Naive B cell (primary cell): ENCODE data around the gene FGF22. TPM values are rescaled to one million over a fixed set of nuclear protein-coding genes. Genes with fewer than 3 reads are reported as not detected.
A peak's percentile ranks its signal among the peaks of the same experiment; 100 is the strongest.

Experiments used
- ATAC-seq, 2 donors: fragments of 150-1000 bp; cut with Tn5 transposase; 2 replicates each; pipeline ENCODE4 v1.10.0; 2021; ENCODE audit warnings: low read depth in 2 of 2, mild to moderate bottlenecking in 2 of 2, moderate library complexity in 2 of 2
- DNase-seq: peaks from one replicate; pipeline ENCODE4 v3.0.0; 2022
- H3K27ac Mint-ChIP-seq, 6 donors: one replicate each; pipeline ENCODE4 v1.8.0; 2020 to 2022; ENCODE audit warnings: mild to moderate bottlenecking in 6 of 6, mixed read lengths in 6 of 6, moderate library complexity in 5 of 6, inconsistent platforms in 2 of 6
- H3K27me3 Mint-ChIP-seq, 3 donors: one replicate each; pipeline ENCODE4 v1.8.0; 2021 to 2022; ENCODE audit warnings: mixed read lengths in 3 of 3, mild to moderate bottlenecking in 1 of 3
- H3K36me3 Mint-ChIP-seq, 2 donors: one replicate each; pipeline ENCODE4 v1.8.0; 2020 to 2022; ENCODE audit warnings: mixed read lengths in 2 of 2, inconsistent platforms in 1 of 2, mild to moderate bottlenecking in 1 of 2
- H3K4me1 Mint-ChIP-seq, 3 donors: one replicate each; pipeline ENCODE4 v1.8.0; 2020 to 2022; ENCODE audit warnings: mixed read lengths in 3 of 3, inconsistent platforms in 1 of 3, mild to moderate bottlenecking in 1 of 3, moderate library complexity in 1 of 3
- H3K4me3 Mint-ChIP-seq, 8 donors: one replicate each; pipeline ENCODE4 v1.8.0; 2020 to 2022; ENCODE audit warnings: mild to moderate bottlenecking in 8 of 8, mixed read lengths in 8 of 8, moderate library complexity in 8 of 8, inconsistent platforms in 2 of 8
- H3K9me3 Mint-ChIP-seq, 7 donors: one replicate each; pipeline ENCODE4 v1.8.0; 2020 to 2022; ENCODE audit warnings: mixed read lengths in 7 of 7, mild to moderate bottlenecking in 5 of 7, inconsistent platforms in 2 of 7, moderate library complexity in 1 of 7
- polyA plus RNA-seq, 6 donors: library from polyadenylated mRNA; unstranded; fragments of 300-500 nt; fragmentation: Illumina TruSeq; gene quantifications; one replicate each; pipeline ENCODE4 v1.2.3, GENCODE V29; 2021; ENCODE audit warnings: low read depth in 6 of 6

FGF22 gene
- not detected for polyA plus RNA-seq

GRCh38 chr19:639253-640160, at the start of gene FGF22:
Gene FGF22, plus strand, starts transcription at chr19:639879. Its CDS starts 47 bp downstream, at chr19:639926.
- DNase-seq, result peak; percentile 81
- Mint-ChIP-seq H3K27ac (peak within 1 kb of the TSS in 4 of 6 donors; percentile 24 to 98 (median 80)), H3K27me3 (no peaks in the 10 kb centered on the region), H3K9me3 (no peaks in the 10 kb centered on the region), H3K4me3 (peak within 1 kb of the TSS; percentile 74 to 90 (median 86)), H3K4me1 (peaks cover 10 to 12% (median 12%) of the 10 kb centered on the region in 3 donors), H3K36me3 (no peaks in the 10 kb centered on the region)
- peak; percentile 89 for ATAC-seq

- Mint-ChIP-seq H3K36me3 (no peaks in the 10 kb centered on the region), H3K4me3 (peak overlapping the region in 4 of 8 donors; percentile 35 to 57 (median 48)), H3K4me1 (peaks cover 2 to 7% (median 5%) of the 10 kb centered on the region in 3 donors), H3K9me3 (no peaks in the 10 kb centered on the region), H3K27me3 (peaks cover 4 to 61% (median 18%) of the 10 kb centered on the region in 3 donors), H3K27ac (no peak overlapping the region)
- peak; percentile 43 to 50 for ATAC-seq
- peak; percentile 28 for DNase-seq
Observed at GRCh38 chr19:590396-590745, 49.3 kb upstream of the FGF22 start.

GRCh38 chr19:590750-591098, 49.0 kb upstream of the FGF22 start:
- Mint-ChIP-seq H3K4me3 (no peak overlapping the region), H3K4me1 (peaks cover 2 to 7% (median 5%) of the 10 kb centered on the region in 3 donors), H3K27ac (no peak overlapping the region), H3K36me3 (no peaks in the 10 kb centered on the region), H3K9me3 (no peaks in the 10 kb centered on the region), H3K27me3 (peaks cover 4 to 62% (median 21%) of the 10 kb centered on the region in 3 donors)
- ATAC-seq, result no peak
- DNase-seq, result no peak

GRCh38 chr19:591099-591958, 48.4 kb upstream of the FGF22 start:
- DNase-seq (no peak), ATAC-seq (no peak)
- H3K36me3 Mint-ChIP-seq, result no peaks in the 10 kb centered on the region
- no peaks in the 10 kb centered on the region for H3K9me3 Mint-ChIP-seq
- H3K27me3 Mint-ChIP-seq, result peaks cover 4 to 58% (median 21%) of the 10 kb centered on the region in 3 donors
- peak overlapping the region in 1 of 6 donors; percentile 32 for H3K27ac Mint-ChIP-seq
- peak overlapping the region in 5 of 8 donors; percentile 11 to 86 (median 41) for H3K4me3 Mint-ChIP-seq
- H3K4me1 Mint-ChIP-seq, result peaks cover 2 to 7% (median 5%) of the 10 kb centered on the region in 3 donors

- ATAC-seq (no peak), DNase-seq (no peak)
- Mint-ChIP-seq H3K4me1 (peaks cover 2 to 7% (median 5%) of the 10 kb centered on the region in 3 donors), H3K9me3 (no peaks in the 10 kb centered on the region), H3K4me3 (no peak overlapping the region), H3K27me3 (peaks cover 4 to 55% (median 21%) of the 10 kb centered on the region in 3 donors), H3K27ac (peak overlapping the region in 1 of 6 donors; percentile 72), H3K36me3 (no peaks in the 10 kb centered on the region)
Observed at GRCh38 chr19:592101-592500, 47.6 kb upstream of the FGF22 start.

GRCh38 chr19:593055-593454, 46.6 kb upstream of the FGF22 start:
- Mint-ChIP-seq H3K4me1 (peaks cover under 1 to 6% (median 5%) of the 10 kb centered on the region in 3 donors), H3K27me3 (peaks cover 1 to 54% (median 21%) of the 10 kb centered on the region in 3 donors), H3K9me3 (no peaks in the 10 kb centered on the region), H3K27ac (no peak overlapping the region), H3K36me3 (no peaks in the 10 kb centered on the region), H3K4me3 (peak overlapping the region in 1 of 8 donors; percentile 57)
- ATAC-seq (no peak), DNase-seq (no peak)

GRCh38 chr19:593505-593904, 46.2 kb upstream of the FGF22 start:
- peaks cover 0 to 5% (median 3%) of the 10 kb centered on the region in 3 donors for H3K4me1 Mint-ChIP-seq
- ATAC-seq (peak in 1 of 2 donors; percentile 52), DNase-seq (no peak)
- peak overlapping the region in 1 of 6 donors; percentile 84 for H3K27ac Mint-ChIP-seq
- peak overlapping the region in 3 of 8 donors; percentile 39 to 45 (median 41) for H3K4me3 Mint-ChIP-seq
- peaks cover 0 to 49% (median 17%) of the 10 kb centered on the region in 3 donors for H3K27me3 Mint-ChIP-seq
- H3K9me3 Mint-ChIP-seq, result no peaks in the 10 kb centered on the region
- H3K36me3 Mint-ChIP-seq, result no peaks in the 10 kb centered on the region

GRCh38 chr19:594265-594870, 45.3 kb upstream of the FGF22 start:
- H3K27me3 Mint-ChIP-seq, result peaks cover 0 to 41% (median 16%) of the 10 kb centered on the region in 3 donors
- no peaks in the 10 kb centered on the region for H3K9me3 Mint-ChIP-seq
- no peak overlapping the region for H3K27ac Mint-ChIP-seq
- no peaks in the 10 kb centered on the region for H3K36me3 Mint-ChIP-seq
- ATAC-seq (no peak), DNase-seq (no peak)
- H3K4me1 Mint-ChIP-seq, result peaks cover 0 to 5% (median 3%) of the 10 kb centered on the region in 3 donors
- H3K4me3 Mint-ChIP-seq, result no peak overlapping the region

- Mint-ChIP-seq H3K4me1 (peaks cover 0 to 5% (median 3%) of the 10 kb centered on the region in 3 donors), H3K27me3 (peaks cover 0 to 41% (median 16%) of the 10 kb centered on the region in 3 donors), H3K27ac (no peak overlapping the region), H3K9me3 (peaks cover 0 to 2% (median 0%) of the 10 kb centered on the region in 7 donors), H3K4me3 (peak overlapping the region in 1 of 8 donors; percentile 50), H3K36me3 (no peaks in the 10 kb centered on the region)
- ATAC-seq (no peak), DNase-seq (no peak)
Observed at GRCh38 chr19:595326-596262, 44.1 kb upstream of the FGF22 start.

GRCh38 chr19:596263-596655, 43.4 kb upstream of the FGF22 start:
- Mint-ChIP-seq H3K36me3 (no peaks in the 10 kb centered on the region), H3K27me3 (peaks cover 0 to 37% (median 16%) of the 10 kb centered on the region in 3 donors), H3K4me1 (peaks cover 0 to 3% (median 2%) of the 10 kb centered on the region in 3 donors), H3K4me3 (no peak overlapping the region), H3K9me3 (peaks cover 0 to 2% (median 0%) of the 10 kb centered on the region in 7 donors), H3K27ac (no peak overlapping the region)
- no peak for DNase-seq
- ATAC-seq, result no peak

- Mint-ChIP-seq H3K27me3 (peaks cover 0 to 31% (median 16%) of the 10 kb centered on the region in 3 donors), H3K4me1 (peaks cover 0 to 7% (median 0%) of the 10 kb centered on the region in 3 donors)
Observed at GRCh38 chr19:597406-598315, 42.0 kb upstream of the FGF22 start.

More at GRCh38 chr19:597406-598315, 42.0 kb upstream of the FGF22 start:
- Mint-ChIP-seq H3K27ac (peak overlapping the region in 1 of 6 donors; percentile 33), H3K9me3 (peaks cover 0 to 5% (median 0%) of the 10 kb centered on the region in 7 donors), H3K36me3 (peaks cover 0 to 7% of the 10 kb centered on the region in 2 donors), H3K4me3 (no peak overlapping the region)
- DNase-seq (no peak), ATAC-seq (no peak)
